ENCODE results near the gene UTS2B.
A peak's percentile ranks its signal among the peaks of the same experiment; 100 is the strongest.
"Not testable (repeated sequence)": the region's sequence is repeated elsewhere in the genome, so short reads cannot be mapped to it uniquely, and the experiment has no call there.

UTS2B gene

GRCh38 chr3:191282251-191283185, 47.8 kb downstream of the UTS2B start:
- CTCF ChIA-PET: no interaction called here
- no peak for DNase-seq (ENCODE audit: extremely low spot score)
- TF ChIP-seq NFRKB (IDR thresholded peaks at IDR 0.05) (no peak), CTBP1 (IDR thresholded peaks at IDR 0.05; ENCODE audit: borderline replicate concordance) (no peak), BHLHE40 (IDR thresholded peaks at IDR 0.05; ENCODE audit: borderline replicate concordance) (no peak), HDGF (IDR thresholded peaks at IDR 0.05; ENCODE audit: borderline replicate concordance) (no peak), TARDBP (IDR thresholded peaks at IDR 0.05) (no peak), SP1 (IDR thresholded peaks at IDR 0.05) (no peak), ELF4 (IDR thresholded peaks at IDR 0.05) (no peak), FOXK2 (IDR thresholded peaks at IDR 0.05) (no peak), L3MBTL2 (conservative IDR thresholded peaks at IDR 0.05) (no peak), LEF1 (IDR thresholded peaks at IDR 0.05; ENCODE audit: borderline replicate concordance) (no peak), PKNOX1 (IDR thresholded peaks at IDR 0.05) (no peak), FOXM1 (IDR thresholded peaks at IDR 0.05; ENCODE audit: borderline replicate concordance) (no peak), FOXA1 (IDR thresholded peaks at IDR 0.05) (no peak), ARNT (IDR thresholded peaks at IDR 0.05) (no peak), SUZ12 (IDR thresholded peaks at IDR 0.05) (no peak), ZNF384 (IDR thresholded peaks at IDR 0.05) (no peak)
- POLR2A ChIA-PET: no interaction called here

- no peak for DNase-seq (ENCODE audit: extremely low spot score)
- ChIA-PET POLR2A (no interaction called here), CTCF (no interaction called here)
- peak; percentile 49 for TF ChIP-seq PKNOX1 (IDR thresholded peaks at IDR 0.05)
- no peak for TF ChIP-seq ARNT (IDR thresholded peaks at IDR 0.05)
- TF ChIP-seq CTBP1 (IDR thresholded peaks at IDR 0.05; ENCODE audit: borderline replicate concordance): no peak
These were observed 49.4 kb downstream of the UTS2B start for GRCh38 chr3:191280882-191281281.

GRCh38 chr3:191280111-191280510, 50.2 kb downstream of the UTS2B start:
- TF ChIP-seq LEF1 (IDR thresholded peaks at IDR 0.05; ENCODE audit: borderline replicate concordance) (no peak), FOXA1 (IDR thresholded peaks at IDR 0.05) (no peak), FOXM1 (IDR thresholded peaks at IDR 0.05; ENCODE audit: borderline replicate concordance) (no peak), ZNF384 (IDR thresholded peaks at IDR 0.05) (no peak), SP1 (IDR thresholded peaks at IDR 0.05) (no peak), FOXK2 (IDR thresholded peaks at IDR 0.05) (no peak), ELF4 (IDR thresholded peaks at IDR 0.05) (no peak), L3MBTL2 (conservative IDR thresholded peaks at IDR 0.05) (no peak), NFRKB (IDR thresholded peaks at IDR 0.05) (no peak), TARDBP (IDR thresholded peaks at IDR 0.05) (no peak), ARNT (IDR thresholded peaks at IDR 0.05) (no peak), BHLHE40 (IDR thresholded peaks at IDR 0.05; ENCODE audit: borderline replicate concordance) (no peak), PKNOX1 (IDR thresholded peaks at IDR 0.05) (no peak), CTBP1 (IDR thresholded peaks at IDR 0.05; ENCODE audit: borderline replicate concordance) (no peak), SUZ12 (IDR thresholded peaks at IDR 0.05) (no peak), HDGF (IDR thresholded peaks at IDR 0.05; ENCODE audit: borderline replicate concordance) (no peak)
- ChIA-PET CTCF (no interaction called here), POLR2A (no interaction called here)
- DNase-seq (ENCODE audit: extremely low spot score): no peak

- POLR2A ChIA-PET: no interaction called here
- CTCF ChIA-PET: interaction anchor here (0.5 to 0.6 kb wide), 2 partner anchors 14 to 480 kb away, joined by 3 read pairs; no protein-coding TSS in a partner anchor
- TF ChIP-seq HDGF (IDR thresholded peaks at IDR 0.05; ENCODE audit: borderline replicate concordance) (no peak), ARNT (IDR thresholded peaks at IDR 0.05) (no peak), CTBP1 (IDR thresholded peaks at IDR 0.05; ENCODE audit: borderline replicate concordance) (no peak), LEF1 (IDR thresholded peaks at IDR 0.05; ENCODE audit: borderline replicate concordance) (no peak), FOXA1 (IDR thresholded peaks at IDR 0.05) (no peak), SP1 (IDR thresholded peaks at IDR 0.05) (no peak), SUZ12 (IDR thresholded peaks at IDR 0.05) (no peak), NFRKB (IDR thresholded peaks at IDR 0.05) (no peak), L3MBTL2 (conservative IDR thresholded peaks at IDR 0.05) (no peak), FOXM1 (IDR thresholded peaks at IDR 0.05; ENCODE audit: borderline replicate concordance) (no peak), TARDBP (IDR thresholded peaks at IDR 0.05) (no peak), PKNOX1 (IDR thresholded peaks at IDR 0.05) (no peak), ZNF384 (IDR thresholded peaks at IDR 0.05) (no peak), FOXK2 (IDR thresholded peaks at IDR 0.05) (no peak), BHLHE40 (IDR thresholded peaks at IDR 0.05; ENCODE audit: borderline replicate concordance) (no peak)
These were observed 54.6 kb downstream of the UTS2B start for GRCh38 chr3:191275751-191276150.

GRCh38 chr3:191275244-191275643, 55.1 kb downstream of the UTS2B start:
- CTCF ChIA-PET; POLR2A ChIA-PET; DNase-seq (ENCODE audit: extremely low spot score): not testable (repeated sequence)

More at GRCh38 chr3:191275751-191276150, 54.6 kb downstream of the UTS2B start:
- DNase-seq (ENCODE audit: extremely low spot score): no peak
